Measurements from ENCODE around the gene DSC3. TPM values are rescaled to one million over a fixed set of nuclear protein-coding genes. Genes with fewer than 3 reads are reported as not detected.

Gene DSC3
- total and polyA plus RNA-seq, 2 donors (not counting 3 experiments of a cell fraction or from before 2014, with no cell fraction given): 0.04 to 0.18 TPM

DNA sequence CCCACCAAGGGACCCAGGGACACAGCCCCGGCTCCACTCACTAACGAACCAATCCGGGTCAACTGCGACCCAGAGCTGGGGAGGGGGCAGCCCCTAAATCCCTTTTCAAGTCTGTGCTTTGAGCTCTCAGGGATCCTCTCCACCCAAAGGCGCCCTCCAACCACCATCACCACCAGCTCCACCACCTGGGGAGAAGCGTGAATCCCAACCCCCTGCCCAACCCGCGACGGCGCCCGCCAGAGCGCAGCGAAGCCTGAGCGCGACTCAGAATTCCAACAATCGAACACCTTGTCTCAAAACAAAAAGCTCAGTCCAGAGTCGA, 497 bp downstream of the DSC3 start:
- no TSS peak for BruUV-seq (replicated peaks)
- ChIA-PET POLR2A (no interaction called here), CTCF (no interaction called here)
- TF ChIP-seq EZH2 (IDR thresholded peaks at IDR 0.05; ENCODE audit: borderline replicate concordance, low read depth, low read length, severe bottlenecking): peak; percentile 68
- TF ChIP-seq GATA2 (IDR thresholded peaks at IDR 0.05; ENCODE audit: insufficient read depth, insufficient read length, low read depth, low read length): no peak
- TF ChIP-seq MAX (IDR thresholded peaks at IDR 0.05; ENCODE audit: insufficient read depth, insufficient read length): no peak
- TF ChIP-seq, protein P1, sequence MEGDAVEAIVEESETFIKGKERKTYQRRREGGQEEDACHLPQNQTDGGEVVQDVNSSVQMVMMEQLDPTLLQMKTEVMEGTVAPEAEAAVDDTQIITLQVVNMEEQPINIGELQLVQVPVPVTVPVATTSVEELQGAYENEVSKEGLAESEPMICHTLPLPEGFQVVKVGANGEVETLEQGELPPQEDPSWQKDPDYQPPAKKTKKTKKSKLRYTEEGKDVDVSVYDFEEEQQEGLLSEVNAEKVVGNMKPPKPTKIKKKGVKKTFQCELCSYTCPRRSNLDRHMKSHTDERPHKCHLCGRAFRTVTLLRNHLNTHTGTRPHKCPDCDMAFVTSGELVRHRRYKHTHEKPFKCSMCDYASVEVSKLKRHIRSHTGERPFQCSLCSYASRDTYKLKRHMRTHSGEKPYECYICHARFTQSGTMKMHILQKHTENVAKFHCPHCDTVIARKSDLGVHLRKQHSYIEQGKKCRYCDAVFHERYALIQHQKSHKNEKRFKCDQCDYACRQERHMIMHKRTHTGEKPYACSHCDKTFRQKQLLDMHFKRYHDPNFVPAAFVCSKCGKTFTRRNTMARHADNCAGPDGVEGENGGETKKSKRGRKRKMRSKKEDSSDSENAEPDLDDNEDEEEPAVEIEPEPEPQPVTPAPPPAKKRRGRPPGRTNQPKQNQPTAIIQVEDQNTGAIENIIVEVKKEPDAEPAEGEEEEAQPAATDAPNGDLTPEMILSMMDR (IDR thresholded peaks at IDR 0.05; ENCODE audit: extremely low read depth in 1 of 2, insufficient read depth in 1 of 2, low read depth in 1 of 2, low read length in 2 of 2): no peak
- DNase-seq (ENCODE audit: low read depth, low spot score) (no peak), FAIRE-seq (no peak)
- no peaks in the 10 kb centered on the region for H3K79me2 ChIP-seq (ENCODE audit: control insufficient read depth, insufficient read depth, low read length)
- H3K36me3 ChIP-seq (ENCODE audit: control insufficient read depth in 2 of 2, extremely low read depth in 1 of 2, insufficient read depth in 2 of 2, low read length in 2 of 2): no peaks in the 10 kb centered on the region
- peak overlapping the region in 2 of 3 experiments; percentile 1 to 19 for H3K4me3 ChIP-seq (replicated peaks in 1 of 3; ENCODE audit: insufficient read depth in 1 of 3, low read depth in 1 of 3, low read length in 3 of 3)
- H3K9ac ChIP-seq (replicated peaks; ENCODE audit: extremely low read depth, insufficient read depth, low read length): no peak overlapping the region
- no peaks in the 10 kb centered on the region for H3K9me3 ChIP-seq (replicated peaks; ENCODE audit: control insufficient read depth, insufficient read depth, low read length)
- H3K4me1 ChIP-seq (ENCODE audit: control insufficient read depth, extremely low read depth, insufficient read depth, low read length): peaks cover 3% of the 10 kb centered on the region
- intact Hi-C loops (cut with micrococcal nuclease): no loop called here
- dilution Hi-C loops (cut with MboI; ENCODE audit: extremely low pct_ligation_motif_present, low sequenced_read_pairs): no loop called here
- no peaks in the 10 kb centered on the region for H4K20me1 ChIP-seq (replicated peaks; ENCODE audit: control insufficient read depth, extremely low read depth, insufficient read depth, low read length)
- peak overlapping the region; percentile 40 for H3K4me2 ChIP-seq (ENCODE audit: insufficient read depth, low read length)
- peak overlapping the region; percentile 55 for H2AFZ ChIP-seq (ENCODE audit: low read depth, low read length)
- no peak overlapping the region for H3K27ac ChIP-seq (ENCODE audit: insufficient read depth, low read depth, low read length)
- peaks cover 27 to 49% of the 10 kb centered on the region in 2 experiments for H3K27me3 ChIP-seq (ENCODE audit: control insufficient read depth in 2 of 2, insufficient read depth in 2 of 2, low read length in 2 of 2)
- H3K9me1 ChIP-seq (replicated peaks; ENCODE audit: control insufficient read depth, extremely low read depth, insufficient read depth, low read length): no peaks in the 10 kb centered on the region
